Ovary (tissue), 9 donors: ENCODE results near the gene PAX2. TPM values are rescaled to one million over a fixed set of nuclear protein-coding genes. Genes with fewer than 3 reads are reported as not detected.

Experiments
- DNase-seq, 5 donors: peaks; one replicate each; pipeline ENCODE4 v3.0.0-alpha.2; 2019 to 2020
- H3K27ac ChIP-seq, 2 donors: fragments of 200-600 bp; one replicate each; pipeline versions ENCODE4 v1.5.1 to v1.8.0; 2019 to 2022
- H3K27me3 ChIP-seq: fragments of 200-600 bp; one replicate; pipeline ENCODE4 v1.8.0; 2022
- H3K36me3 ChIP-seq: fragments of 200-600 bp; sonication (generic); one replicate; pipeline ENCODE4 v1.5.1; 2019
- H3K4me1 ChIP-seq: one replicate; pipeline ENCODE4 v1.8.1; 2013; ENCODE audit warnings: mild to moderate bottlenecking, moderate library complexity; ENCODE audit not compliant: insufficient read depth
- H3K4me3 ChIP-seq: fragments of 200-600 bp; sonication (generic); one replicate; pipeline ENCODE4 v1.5.1; 2017
- H3K9me3 ChIP-seq, 2 donors: fragments of 200-600 bp in 1 of 2; sonication (generic) in 1 of 2; one replicate each; pipeline versions ENCODE4 v1.5.1 to v1.8.1; 2013 to 2019; ENCODE audit warnings: mild to moderate bottlenecking in 1 of 2, moderate library complexity in 1 of 2
- EP300 ChIP-seq: sonication (generic); formaldehyde crosslinking; IDR thresholded peaks from one replicate; pipeline ENCODE4 v1.6.1; 2017; ENCODE audit warnings: antibody characterized with exemption
- POLR2A ChIP-seq: fragments of 450-650 bp; IDR thresholded peaks from one replicate; pipeline ENCODE4 v1.6.1; 2017; ENCODE audit warnings: antibody characterized with exemption, mild to moderate bottlenecking, moderate library complexity
- WGBS, 3 donors: extraction: QIAGEN DNeasy Blood & Tissue Kit in 1 of 3; methylation state at CpG; one replicate each; pipeline versions ENCODE4 v1.1.5 to v1.1.7; 2013 to 2017; 5-methylcytosine and 5-hydroxymethylcytosine counted together
- intact Hi-C, 4 donors: fragments of 100-400 bp; cut with DNase I; formaldehyde crosslinking; loops; one replicate each; pipeline versions ENCODE4 v1.11.0 to v1.15.1; 2022 to 2023
- polyA plus RNA-seq, 2 donors: library from polyadenylated mRNA; stranded (reverse); fragments of 200-250 nt in 1 of 2; fragments of 350-450 nt in 1 of 2; fragmentation: Illumina TruSeq in 1 of 2; extraction: RNeasy Lipid Tissue Mini Kit (QIAGEN cat#74804) in 1 of 2; gene quantifications; one replicate each; pipeline ENCODE4 v1.2.3, GENCODE V29; 2013 to 2014
- total RNA-seq, 7 donors: library from RNA; depleted of rRNA in 2 of 7; stranded (reverse); fragments of >200 nt in 2 of 7; fragmentation: NEBNext Ultra II Directional in 3 of 7; extraction: Animal tissue kit (Norgen Biotek cat#: 25700) in 3 of 7; gene quantifications; one replicate each; pipeline versions ENCODE4 v1.1.0 to v1.2.4, GENCODE V29; 2016 to 2023
- TF ChIP-seq, protein P1 (sequence below), 3 donors: fragments of 450-650 bp in 2 of 3; fragments of 200-600 bp in 1 of 3; IDR thresholded peaks; one replicate each; pipeline versions ENCODE4 v1.5.1 to v1.8.0; 2016 to 2022; ENCODE audit warnings: antibody characterized with exemption in 3 of 3, mild to moderate bottlenecking in 1 of 3
- donor health status: DM: no; HTN: no; CAD: no; lungs with moderate emphysema.
- donor health status: DM: no; HTN: no; CAD: no.
- donor health status: Bipolar disorder and iron deficiency.
- donor health status: DM: yes; HTN: yes; CAD: no.
- donor health status: DM: no; HTN: no; CAD: no.
- donor health status: DM: yes; HTN: yes; CAD: no.

The PAX2 gene
- total and polyA plus RNA-seq, 9 donors, result 0.04 to 10.8 (median 2.4) TPM; not detected in 3

DNA sequence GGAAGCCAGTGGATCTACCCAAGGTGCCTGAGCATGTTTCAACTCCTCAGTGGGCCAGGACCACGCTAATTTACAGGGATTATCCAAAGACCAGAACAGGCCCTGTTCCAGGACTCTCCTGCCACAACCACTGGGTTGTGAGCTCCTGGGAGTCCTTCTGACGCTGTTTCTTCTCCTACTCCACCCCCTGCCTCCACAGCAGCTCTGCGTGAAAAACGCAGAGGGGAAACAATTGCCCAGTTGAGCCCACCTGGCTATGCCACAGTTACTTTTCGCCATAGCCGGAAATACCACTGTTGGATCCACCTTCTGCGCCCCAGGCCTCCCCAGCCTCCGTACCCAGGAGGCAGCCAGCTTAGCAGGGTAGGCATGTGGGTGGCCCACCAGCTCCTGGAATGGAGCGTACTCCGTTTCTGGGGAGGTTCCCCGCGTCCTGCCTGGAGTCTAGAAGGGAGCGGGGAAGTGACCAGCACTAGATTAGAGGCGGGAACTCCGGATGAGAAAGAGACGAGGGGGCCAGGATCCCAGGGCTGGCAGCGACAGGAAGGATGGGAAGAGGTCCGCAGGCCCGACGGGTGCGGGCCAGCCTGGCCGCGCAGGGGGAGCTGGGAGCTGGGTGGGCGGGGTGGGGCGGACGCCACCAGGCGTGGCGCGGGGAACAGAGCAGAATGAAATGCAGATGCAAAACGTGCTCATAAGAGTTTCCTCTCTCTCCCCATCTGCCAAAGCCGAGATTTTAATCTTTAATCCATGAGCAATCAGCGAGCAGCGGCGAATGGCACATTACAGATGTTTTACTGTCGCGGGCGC is 32.1 kb upstream of the PAX2 start:
- 7 to 8% (median 7%) methylated on average over 37 of the region's 37 CpGs for WGBS, 3 donors
- Histone ChIP-seq H3K27ac (no peak overlapping the region), H3K4me3 (no peak overlapping the region), H3K9me3 (peaks cover 0 to 3% of the 10 kb centered on the region in 2 donors), H3K27me3 (no peaks in the 10 kb centered on the region), H3K36me3 (no peaks in the 10 kb centered on the region), H3K4me1 (peaks cover 3% of the 10 kb centered on the region)
- DNase-seq, result no peak
- TF ChIP-seq EP300 (no peak), POLR2A (no peak)
- TF ChIP-seq, protein P1, sequence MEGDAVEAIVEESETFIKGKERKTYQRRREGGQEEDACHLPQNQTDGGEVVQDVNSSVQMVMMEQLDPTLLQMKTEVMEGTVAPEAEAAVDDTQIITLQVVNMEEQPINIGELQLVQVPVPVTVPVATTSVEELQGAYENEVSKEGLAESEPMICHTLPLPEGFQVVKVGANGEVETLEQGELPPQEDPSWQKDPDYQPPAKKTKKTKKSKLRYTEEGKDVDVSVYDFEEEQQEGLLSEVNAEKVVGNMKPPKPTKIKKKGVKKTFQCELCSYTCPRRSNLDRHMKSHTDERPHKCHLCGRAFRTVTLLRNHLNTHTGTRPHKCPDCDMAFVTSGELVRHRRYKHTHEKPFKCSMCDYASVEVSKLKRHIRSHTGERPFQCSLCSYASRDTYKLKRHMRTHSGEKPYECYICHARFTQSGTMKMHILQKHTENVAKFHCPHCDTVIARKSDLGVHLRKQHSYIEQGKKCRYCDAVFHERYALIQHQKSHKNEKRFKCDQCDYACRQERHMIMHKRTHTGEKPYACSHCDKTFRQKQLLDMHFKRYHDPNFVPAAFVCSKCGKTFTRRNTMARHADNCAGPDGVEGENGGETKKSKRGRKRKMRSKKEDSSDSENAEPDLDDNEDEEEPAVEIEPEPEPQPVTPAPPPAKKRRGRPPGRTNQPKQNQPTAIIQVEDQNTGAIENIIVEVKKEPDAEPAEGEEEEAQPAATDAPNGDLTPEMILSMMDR (IDR thresholded peaks at IDR 0.05), result no peak
- intact Hi-C loops, result no loop called here

DNA sequence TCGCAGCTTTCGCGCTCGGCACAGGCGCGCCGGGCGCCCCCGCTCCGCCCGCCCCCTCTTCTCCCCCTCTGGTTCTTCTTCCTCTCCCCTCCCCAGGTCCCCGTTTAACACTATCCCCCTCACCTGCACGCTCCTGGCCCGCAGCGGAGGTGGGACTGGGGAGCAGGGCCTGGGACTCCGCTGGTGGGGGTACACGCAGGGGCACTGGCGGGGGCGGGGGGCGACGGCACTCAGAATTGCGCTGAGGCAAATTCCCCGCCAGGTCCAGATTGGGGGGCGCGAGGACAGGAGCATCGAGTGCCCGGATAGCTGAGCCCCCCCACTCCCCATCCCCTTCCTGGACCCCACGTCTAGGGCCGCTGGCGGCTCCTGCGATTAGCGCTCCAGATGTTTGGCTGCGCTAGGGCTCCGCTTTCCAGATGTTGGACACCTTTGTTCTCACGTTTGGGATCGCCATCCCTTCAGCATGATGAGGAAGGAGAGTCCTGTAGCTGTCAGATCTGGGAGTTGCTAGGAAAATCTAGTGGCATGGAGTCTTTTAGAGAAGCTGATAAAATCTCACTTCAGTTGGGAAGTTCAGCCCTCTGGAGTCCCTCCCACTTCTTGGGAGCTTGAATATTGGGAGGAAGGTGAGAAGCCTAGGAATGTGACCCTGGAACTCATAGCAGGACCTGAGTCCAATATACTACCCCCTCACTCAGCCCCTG is 31.4 kb upstream of the PAX2 start:
- WGBS, 3 donors, result 4 to 6% (median 5%) methylated on average over 29 to 36 of the region's 36 CpGs
- H3K9me3 ChIP-seq, result peaks cover 0 to 3% of the 10 kb centered on the region in 2 donors
- TF ChIP-seq POLR2A (no peak), EP300 (no peak)
- TF ChIP-seq, protein P1 (IDR thresholded peaks at IDR 0.05), result no peak
- DNase-seq, result no peak
- no peaks in the 10 kb centered on the region for H3K27me3 ChIP-seq
- no peak overlapping the region for H3K27ac ChIP-seq
- H3K36me3 ChIP-seq, result no peaks in the 10 kb centered on the region
- H3K4me3 ChIP-seq, result no peak overlapping the region
- intact Hi-C loops, result no loop called here
- peaks cover 3% of the 10 kb centered on the region for H3K4me1 ChIP-seq

DNA sequence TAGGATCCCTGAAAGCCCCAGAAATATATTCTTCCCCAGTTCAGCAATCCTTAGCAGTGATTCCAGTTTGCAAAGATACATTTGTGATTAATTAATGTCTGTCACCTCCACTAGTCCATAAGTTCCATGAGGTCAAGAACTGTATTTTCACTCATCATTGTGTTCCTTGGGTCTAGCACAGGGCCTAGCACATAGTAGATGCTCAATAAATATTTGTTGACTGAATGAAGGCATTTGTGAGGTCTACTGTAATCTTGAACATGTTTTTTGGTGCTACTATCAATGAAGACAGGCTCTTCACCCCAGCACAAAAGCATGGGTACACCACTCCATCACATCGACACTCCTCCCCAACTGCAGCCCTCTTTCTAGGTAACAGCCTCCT is 30.8 kb upstream of the PAX2 start:
- TF ChIP-seq, protein P1 (IDR thresholded peaks at IDR 0.05), result no peak
- TF ChIP-seq EP300 (no peak), POLR2A (no peak)
- WGBS, 3 donors, result 85 to 96% (median 96%) methylated on average over 1 of the region's 1 CpG

DNA sequence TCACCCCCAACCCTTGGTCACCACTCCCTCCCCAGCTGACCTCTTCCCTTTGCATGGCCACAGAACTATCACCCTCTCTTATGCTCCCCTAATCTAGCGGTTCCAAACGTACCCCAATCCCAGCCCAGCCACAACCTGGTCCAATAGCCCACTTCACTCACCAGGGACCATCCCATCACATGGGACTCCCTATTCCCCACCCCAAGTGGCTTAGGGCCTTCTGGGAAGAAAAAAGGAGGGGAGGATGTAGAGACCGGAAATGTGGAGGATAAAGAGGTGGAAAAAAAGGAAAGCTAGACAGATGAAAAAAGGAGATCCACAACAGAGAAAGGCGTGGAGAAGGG is 30.3 kb upstream of the PAX2 start:
- no peaks in the 10 kb centered on the region for H3K27me3 ChIP-seq
- H3K4me1 ChIP-seq, result peaks cover 3% of the 10 kb centered on the region
- no peaks in the 10 kb centered on the region for H3K9me3 ChIP-seq
- no peak overlapping the region for H3K27ac ChIP-seq
- no peaks in the 10 kb centered on the region for H3K36me3 ChIP-seq
- no peak for TF ChIP-seq POLR2A
- no peak for TF ChIP-seq EP300
- TF ChIP-seq, protein P1 (IDR thresholded peaks at IDR 0.05), result no peak
- intact Hi-C loops, result no loop called here
- no peak overlapping the region for H3K4me3 ChIP-seq
- DNase-seq, result no peak
- 56 to 60% (median 58%) methylated on average over 4 of the region's 4 CpGs for WGBS, 3 donors

More for the DNA sequence above, 30.8 kb upstream of the PAX2 start:
- Histone ChIP-seq H3K9me3 (no peaks in the 10 kb centered on the region), H3K27me3 (no peaks in the 10 kb centered on the region), H3K4me1 (peaks cover 3% of the 10 kb centered on the region), H3K36me3 (no peaks in the 10 kb centered on the region), H3K27ac (no peak overlapping the region), H3K4me3 (no peak overlapping the region)
- no peak for DNase-seq
- intact Hi-C loops, result no loop called here
